Activated T-cell treated with anti-CD3 and anti-CD28 coated beads, Interleukin-2, amount 50 U/mL, for 4 hours (primary cell): Measurements from ENCODE around the gene TTC1. TPM values are rescaled to one million over a fixed set of nuclear protein-coding genes. Genes with fewer than 3 reads are reported as not detected.

Source experiments
- ATAC-seq, 2 donors: fragments of 200-7000 bp; cut with Tn5 transposase; one replicate each; pipeline ENCODE4 v1.10.0; 2021
- DNase-seq: peaks from one replicate; pipeline ENCODE4 v3.0.0-alpha.2; 2020
- H3K27me3 Mint-ChIP-seq: one replicate; pipeline ENCODE4 v1.8.0; 2021; ENCODE audit warnings: low read depth, mixed read lengths
- H3K36me3 Mint-ChIP-seq: one replicate; pipeline ENCODE4 v1.8.0; 2022; ENCODE audit warnings: mixed read lengths; ENCODE audit not compliant: insufficient read depth
- H3K4me1 Mint-ChIP-seq: one replicate; pipeline ENCODE4 v1.8.0; 2021; ENCODE audit warnings: low read depth, mixed read lengths
- H3K4me3 Mint-ChIP-seq: one replicate; pipeline ENCODE4 v1.8.0; 2021; ENCODE audit warnings: mild to moderate bottlenecking, moderate library complexity, mixed read lengths
- H3K9me3 Mint-ChIP-seq: one replicate; pipeline ENCODE4 v1.8.0; 2021; ENCODE audit warnings: mixed read lengths
- total RNA-seq, 3 donors: library from RNA; stranded (reverse); gene quantifications; one replicate each; pipeline ENCODE4 v1.2.1, GENCODE V29; 2021

Gene TTC1
- total RNA-seq, 3 donors from 2014 or later = 88.5 to 88.6 (median 88.6) TPM

GRCh38 chr5:160071916-160072315 lies 63.0 kb downstream of the TTC1 start:
- ATAC-seq (no peak), DNase-seq (no peak)
- H3K4me1 Mint-ChIP-seq = no peaks in the 10 kb centered on the region
- no peaks in the 10 kb centered on the region for H3K27me3 Mint-ChIP-seq
- no peaks in the 10 kb centered on the region for H3K9me3 Mint-ChIP-seq
- H3K36me3 Mint-ChIP-seq = peaks cover 3% of the 10 kb centered on the region
- no peak overlapping the region for H3K4me3 Mint-ChIP-seq

DNA sequence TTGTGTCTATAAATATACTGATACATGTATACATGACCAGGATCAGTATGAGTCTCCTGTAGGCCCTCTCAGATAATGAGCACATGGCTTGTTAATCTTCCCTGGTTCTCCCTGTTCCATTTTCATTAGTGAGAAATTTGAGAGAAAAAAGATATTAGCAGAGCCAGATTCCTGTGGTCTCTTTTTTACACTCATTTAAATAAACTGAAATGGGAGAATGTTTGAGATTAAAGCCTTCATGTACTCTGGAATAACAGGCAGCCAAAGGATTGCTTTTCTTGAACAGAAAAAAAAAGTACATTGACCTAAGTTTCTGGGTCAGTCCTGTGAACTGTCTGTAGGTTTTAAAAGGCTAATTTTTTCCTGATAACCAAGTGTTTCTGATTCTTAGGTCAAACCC lies 66.1 kb downstream of the TTC1 start:
- Mint-ChIP-seq H3K4me3 (no peak overlapping the region), H3K9me3 (no peaks in the 10 kb centered on the region), H3K4me1 (no peaks in the 10 kb centered on the region), H3K36me3 (peaks cover 7% of the 10 kb centered on the region), H3K27me3 (no peaks in the 10 kb centered on the region)
- DNase-seq (no peak), ATAC-seq (no peak)

DNA sequence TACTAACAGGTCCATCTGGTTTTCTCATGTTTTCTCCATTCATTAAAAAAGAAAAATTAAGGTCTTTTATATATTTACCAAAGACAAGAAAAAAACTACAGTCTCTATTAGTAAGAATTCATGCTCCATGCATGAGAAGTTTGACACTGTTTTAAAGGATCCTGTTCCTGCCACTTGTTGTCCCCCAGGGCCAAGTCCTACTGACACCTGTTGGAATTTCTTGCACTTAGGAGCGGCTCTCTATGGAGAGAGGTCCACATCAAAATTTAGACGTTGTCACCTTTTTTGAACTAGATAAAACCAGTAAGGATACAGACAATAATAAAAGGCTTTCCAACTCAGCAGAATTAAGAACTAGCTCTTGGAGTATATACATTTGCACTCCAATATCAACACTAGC lies 68.1 kb downstream of the TTC1 start:
- Mint-ChIP-seq H3K4me1 (no peaks in the 10 kb centered on the region), H3K36me3 (peaks cover 7% of the 10 kb centered on the region), H3K4me3 (no peak overlapping the region), H3K9me3 (no peaks in the 10 kb centered on the region), H3K27me3 (no peaks in the 10 kb centered on the region)
- DNase-seq (no peak), ATAC-seq (no peak)

DNA sequence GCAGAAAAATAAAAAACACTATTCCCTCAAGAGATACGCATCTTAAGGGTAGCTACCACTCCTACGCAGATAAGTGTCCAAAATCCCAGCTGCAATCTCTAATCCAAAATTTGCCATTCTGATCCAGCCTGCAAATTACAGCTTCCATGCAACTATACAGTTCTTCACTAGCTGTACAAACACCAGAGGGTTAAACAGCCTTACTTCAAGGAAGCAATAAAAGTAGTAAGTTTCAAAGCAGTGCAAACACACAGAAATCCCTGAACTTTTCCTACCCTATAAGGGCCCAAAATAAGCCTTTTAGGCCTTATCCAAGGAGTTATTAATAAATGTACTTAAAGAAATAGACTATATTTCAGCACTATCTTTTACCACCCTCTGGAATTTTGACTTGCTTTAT lies 70.8 kb downstream of the TTC1 start:
- Mint-ChIP-seq H3K4me3 (no peak overlapping the region), H3K27me3 (no peaks in the 10 kb centered on the region), H3K36me3 (peaks cover 7% of the 10 kb centered on the region), H3K4me1 (no peaks in the 10 kb centered on the region), H3K9me3 (no peaks in the 10 kb centered on the region)
- DNase-seq (no peak), ATAC-seq (no peak)

- ATAC-seq (no peak), DNase-seq (no peak)
- H3K9me3 Mint-ChIP-seq = no peaks in the 10 kb centered on the region
- H3K36me3 Mint-ChIP-seq = peaks cover 7% of the 10 kb centered on the region
- H3K4me1 Mint-ChIP-seq = no peaks in the 10 kb centered on the region
- no peaks in the 10 kb centered on the region for H3K27me3 Mint-ChIP-seq
- no peak overlapping the region for H3K4me3 Mint-ChIP-seq
These were observed 72.6 kb downstream of the TTC1 start for GRCh38 chr5:160081495-160081894.

DNA sequence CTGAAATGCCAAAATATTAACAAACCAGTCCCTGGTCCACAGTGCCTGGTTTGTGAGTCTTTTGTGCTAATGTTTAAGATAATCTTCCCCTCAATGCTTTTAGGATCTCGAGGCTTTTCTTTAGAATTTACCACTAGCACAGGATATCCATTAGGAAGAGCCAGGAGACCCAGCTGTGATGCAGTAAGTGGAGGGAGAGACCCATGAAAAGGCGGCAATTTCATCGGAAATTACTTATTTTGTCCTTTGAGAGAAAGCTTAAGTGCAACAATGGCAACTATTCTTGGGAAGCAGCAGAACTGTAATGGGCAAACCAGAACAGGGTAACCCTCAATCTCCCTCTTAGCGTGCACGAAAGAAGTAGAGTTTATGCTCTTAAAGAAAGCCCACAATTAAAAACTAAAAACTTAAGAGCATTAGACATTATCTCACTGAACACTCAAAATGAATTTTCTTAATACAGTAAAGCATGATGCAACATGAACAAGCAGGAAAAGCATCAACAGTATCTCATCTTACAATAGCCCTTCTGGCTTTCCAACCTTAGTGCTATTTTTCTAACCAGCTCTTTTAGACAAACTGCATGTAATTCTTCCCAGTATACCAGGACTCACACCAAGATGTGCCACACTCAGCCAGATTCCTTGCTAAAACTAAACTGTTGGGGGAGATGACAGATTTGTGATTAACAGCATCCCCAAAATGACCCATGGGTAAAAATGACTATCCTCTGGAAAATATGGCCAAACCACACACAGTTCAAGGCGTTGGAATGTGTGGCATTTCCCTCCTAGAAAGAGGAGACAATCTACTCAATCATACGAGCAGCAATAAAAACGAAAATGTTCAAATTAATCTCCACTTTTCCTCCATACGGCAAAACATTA lies 73.9 kb downstream of the TTC1 start:
- DNase-seq (no peak), ATAC-seq (no peak)
- Mint-ChIP-seq H3K9me3 (no peaks in the 10 kb centered on the region), H3K4me3 (no peak overlapping the region), H3K4me1 (no peaks in the 10 kb centered on the region), H3K27me3 (no peaks in the 10 kb centered on the region), H3K36me3 (peaks cover 7% of the 10 kb centered on the region)

- no peak for DNase-seq
- Mint-ChIP-seq H3K9me3 (no peaks in the 10 kb centered on the region), H3K4me3 (no peak overlapping the region), H3K36me3 (peaks cover 7% of the 10 kb centered on the region), H3K4me1 (no peaks in the 10 kb centered on the region), H3K27me3 (no peaks in the 10 kb centered on the region)
- no peak for ATAC-seq
These were observed 74.6 kb downstream of the TTC1 start for GRCh38 chr5:160083501-160083900.

- H3K36me3 Mint-ChIP-seq = peaks cover 5% of the 10 kb centered on the region
- ATAC-seq (no peak), DNase-seq (no peak)
- no peak overlapping the region for H3K4me3 Mint-ChIP-seq
- H3K9me3 Mint-ChIP-seq = no peaks in the 10 kb centered on the region
- H3K27me3 Mint-ChIP-seq = no peaks in the 10 kb centered on the region
- H3K4me1 Mint-ChIP-seq = no peaks in the 10 kb centered on the region
These were observed 75.2 kb downstream of the TTC1 start for GRCh38 chr5:160084144-160084543.

DNA sequence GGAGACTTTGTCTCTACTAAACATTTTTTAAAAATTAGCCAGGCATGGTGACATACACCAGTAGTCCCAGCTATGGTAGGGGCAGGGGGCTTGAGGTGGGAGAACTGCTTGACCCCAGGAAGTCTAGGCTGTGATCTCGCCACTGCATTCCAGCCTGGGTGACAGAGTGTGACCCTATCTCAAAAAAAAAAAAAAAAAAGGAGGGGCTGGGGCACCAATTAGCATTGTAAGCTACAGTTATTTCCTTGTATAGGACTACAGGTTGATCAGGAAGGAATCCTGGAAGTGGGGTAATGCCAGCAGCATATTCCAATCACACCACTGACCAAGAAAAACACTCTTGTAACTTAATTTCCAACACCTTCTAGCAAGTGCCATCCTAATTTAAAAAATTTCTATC lies 78.3 kb downstream of the TTC1 start:
- peaks cover 2% of the 10 kb centered on the region for H3K4me1 Mint-ChIP-seq
- no peaks in the 10 kb centered on the region for H3K9me3 Mint-ChIP-seq
- H3K4me3 Mint-ChIP-seq = no peak overlapping the region
- peaks cover 9% of the 10 kb centered on the region for H3K36me3 Mint-ChIP-seq
- DNase-seq (no peak), ATAC-seq (no peak)
- H3K27me3 Mint-ChIP-seq = no peaks in the 10 kb centered on the region

- no peak for DNase-seq
These were observed 79.9 kb downstream of the TTC1 start for GRCh38 chr5:160088805-160089204.

DNA sequence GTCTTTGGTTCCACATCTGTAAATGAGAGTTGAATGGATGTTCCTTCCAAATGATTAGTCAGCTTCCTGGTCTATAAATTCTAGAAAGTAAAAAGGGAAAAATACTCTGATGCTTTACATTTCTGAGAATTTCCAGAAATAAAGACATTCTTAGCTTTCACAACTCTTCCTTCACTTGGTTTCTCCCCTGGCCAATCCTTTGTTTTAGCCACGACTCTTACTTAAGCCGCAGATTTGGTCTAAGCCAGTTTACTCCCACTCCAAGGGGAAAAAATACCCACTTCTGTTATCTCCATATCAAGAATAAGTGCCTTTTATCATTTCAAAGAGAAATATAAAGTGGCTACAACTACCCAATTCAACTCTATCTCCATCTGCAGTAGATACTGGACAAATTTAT lies 80.6 kb downstream of the TTC1 start:
- Mint-ChIP-seq H3K4me1 (peaks cover 7% of the 10 kb centered on the region), H3K9me3 (no peaks in the 10 kb centered on the region), H3K4me3 (no peak overlapping the region), H3K27me3 (no peaks in the 10 kb centered on the region), H3K36me3 (peaks cover 29% of the 10 kb centered on the region)
- ATAC-seq (no peak), DNase-seq (no peak)

More at GRCh38 chr5:160088805-160089204, 79.9 kb downstream of the TTC1 start:
- peaks cover 7% of the 10 kb centered on the region for H3K4me1 Mint-ChIP-seq
- peaks cover 22% of the 10 kb centered on the region for H3K36me3 Mint-ChIP-seq
- H3K27me3 Mint-ChIP-seq = no peaks in the 10 kb centered on the region
- no peak for ATAC-seq
- H3K9me3 Mint-ChIP-seq = no peaks in the 10 kb centered on the region
- H3K4me3 Mint-ChIP-seq = no peak overlapping the region

DNA sequence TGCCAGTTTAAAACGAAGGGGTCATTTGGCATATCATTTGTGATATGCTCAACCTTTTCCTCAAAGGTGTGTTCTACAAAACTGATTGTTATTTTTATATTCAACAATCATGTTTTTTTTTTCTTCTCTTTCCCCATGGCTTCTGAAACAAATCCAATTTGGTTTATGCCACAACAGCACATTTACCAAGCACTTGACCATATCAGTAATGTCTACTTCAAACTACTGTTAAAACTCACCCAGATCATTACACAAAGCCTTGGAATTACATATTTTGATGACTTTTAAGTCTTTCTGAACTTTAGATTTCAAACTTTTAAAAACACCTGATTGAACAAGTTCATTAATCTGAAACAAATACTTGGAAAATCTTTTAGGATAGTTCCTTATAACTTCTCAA lies 81.1 kb downstream of the TTC1 start:
- ATAC-seq = no peak
- Mint-ChIP-seq H3K36me3 (peaks cover 29% of the 10 kb centered on the region), H3K27me3 (no peaks in the 10 kb centered on the region), H3K4me3 (no peak overlapping the region), H3K4me1 (peaks cover 7% of the 10 kb centered on the region), H3K9me3 (no peaks in the 10 kb centered on the region)
- no peak for DNase-seq

DNA sequence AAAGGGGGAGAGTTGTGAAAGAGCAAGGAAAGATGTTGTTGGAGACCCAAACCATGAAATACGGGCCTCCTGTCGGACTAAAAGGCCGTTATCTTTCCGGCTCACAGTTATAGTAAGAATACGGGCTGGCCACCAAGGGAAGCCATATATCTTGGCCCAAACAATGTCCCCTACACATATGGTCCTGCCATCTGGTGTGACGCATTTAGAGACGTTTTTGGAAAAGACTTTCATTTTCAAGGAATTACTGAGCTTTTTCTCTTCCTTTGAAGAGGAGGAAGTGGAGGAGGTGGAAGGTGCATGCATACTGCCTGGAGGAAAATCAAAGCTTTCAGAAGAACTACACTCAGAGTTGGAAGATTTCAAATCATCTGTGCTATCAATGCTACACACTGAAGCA lies 83.6 kb downstream of the TTC1 start:
- Mint-ChIP-seq H3K4me1 (peaks cover 7% of the 10 kb centered on the region), H3K36me3 (peaks cover 32% of the 10 kb centered on the region), H3K4me3 (no peak overlapping the region), H3K9me3 (no peaks in the 10 kb centered on the region), H3K27me3 (no peaks in the 10 kb centered on the region)
- DNase-seq (no peak), ATAC-seq (no peak)

DNA sequence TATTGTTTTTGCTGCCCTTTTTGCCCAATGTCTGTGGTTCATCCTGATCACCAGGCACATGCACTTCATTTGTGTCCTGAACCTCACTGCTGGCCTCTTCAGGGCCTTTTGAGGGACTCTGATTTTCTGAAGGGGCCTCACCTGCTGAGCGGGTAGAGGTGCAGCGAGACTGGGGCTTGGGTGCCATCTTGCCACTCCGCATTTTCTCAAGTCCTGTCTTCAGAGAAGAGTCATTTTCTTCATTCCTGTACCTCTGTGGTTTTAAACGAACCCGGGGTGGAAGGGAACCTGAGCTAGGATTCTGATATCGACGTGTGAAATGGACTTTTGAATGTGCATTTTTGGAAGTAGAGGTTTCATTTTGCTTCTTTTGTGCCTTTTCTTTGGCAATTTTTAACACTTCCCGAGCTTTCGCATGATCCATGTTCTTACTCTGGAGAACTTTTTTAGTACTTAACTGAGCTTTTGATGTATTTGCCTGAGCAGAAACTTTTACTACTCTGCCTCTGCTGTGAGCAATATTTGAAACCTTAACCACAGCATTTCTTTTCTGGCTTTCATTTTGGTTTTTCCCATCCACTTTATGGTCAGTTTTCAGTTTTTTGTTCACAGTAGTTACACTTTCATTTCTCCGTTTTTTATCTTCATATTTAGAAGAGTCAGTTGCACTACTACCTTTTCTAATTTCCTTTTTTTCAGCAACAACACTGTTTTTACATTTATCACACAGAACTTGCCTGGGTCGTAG lies 84.2 kb downstream of the TTC1 start:
- DNase-seq (no peak), ATAC-seq (no peak)
- peaks cover 32% of the 10 kb centered on the region for H3K36me3 Mint-ChIP-seq
- no peaks in the 10 kb centered on the region for H3K9me3 Mint-ChIP-seq
- H3K4me1 Mint-ChIP-seq = peaks cover 7% of the 10 kb centered on the region
- H3K27me3 Mint-ChIP-seq = no peaks in the 10 kb centered on the region
- no peak overlapping the region for H3K4me3 Mint-ChIP-seq

- Mint-ChIP-seq H3K4me1 (peaks cover 5% of the 10 kb centered on the region), H3K4me3 (no peak overlapping the region), H3K9me3 (no peaks in the 10 kb centered on the region), H3K27me3 (no peaks in the 10 kb centered on the region), H3K36me3 (peaks cover 33% of the 10 kb centered on the region)
- no peak for DNase-seq
- no peak for ATAC-seq
These were observed 87.2 kb downstream of the TTC1 start for GRCh38 chr5:160096178-160096577.
